ENCODE results near the gene TEX52. TPM values are rescaled to one million over a fixed set of nuclear protein-coding genes. Genes with fewer than 3 reads are reported as not detected.
A peak's percentile ranks its signal among the peaks of the same experiment; 100 is the strongest.

Gene TEX52
- total and polyA plus RNA-seq, 2 of the 13 experiments (the other 11 are each of a cell fraction or from before 2014, with no cell fraction given): 0.05 TPM; not detected in 1

GRCh38 chr12:2890388-2891239 lies 33.8 kb upstream of the TEX52 start, which contains the start of gene TULP3 (continued):
- TF ChIP-seq MEIS1 (CRISPR knock-in tag; IDR thresholded peaks at IDR 0.05; ENCODE audit: borderline replicate concordance): no peak; the same call in 1 of the 2 replicates
- TF ChIP-seq SMC3 (IDR thresholded peaks at IDR 0.05; ENCODE audit: low read length): no peak
- no peak for TF ChIP-seq CERS6 (CRISPR knock-in tag; IDR thresholded peaks at IDR 0.05)
- TF ChIP-seq ZNF782 (CRISPR knock-in tag; IDR thresholded peaks at IDR 0.05; ENCODE audit: borderline replicate concordance): no peak
- TF ChIP-seq MLX (CRISPR knock-in tag; IDR thresholded peaks at IDR 0.05): no peak
- no peak for TF ChIP-seq TERF1 (CRISPR knock-in tag; IDR thresholded peaks at IDR 0.05)
- TF ChIP-seq ZSCAN25 (CRISPR knock-in tag; IDR thresholded peaks at IDR 0.05): peak; percentile 59; the same call in 1 of the 2 replicates
- peak; percentile 59; the same call in 1 of the 2 replicates for TF ChIP-seq ZNF367 (CRISPR knock-in tag; IDR thresholded peaks at IDR 0.05; ENCODE audit: borderline replicate concordance)
- TF ChIP-seq ZNF24 (IDR thresholded peaks at IDR 0.05): no peak
- TF ChIP-seq ATRX (CRISPR knock-in tag; IDR thresholded peaks at IDR 0.05; ENCODE audit: borderline replicate concordance): no peak
- TF ChIP-seq ZBTB20 (CRISPR knock-in tag; IDR thresholded peaks at IDR 0.05; ENCODE audit: borderline replicate concordance, low read depth): peak; percentile 61; the same call in 1 of the 2 replicates
- TF ChIP-seq ZNF605 (CRISPR knock-in tag; IDR thresholded peaks at IDR 0.05): no peak
- TF ChIP-seq ZNF20 (CRISPR knock-in tag; IDR thresholded peaks at IDR 0.05): no peak
- TF ChIP-seq TEF (CRISPR knock-in tag; IDR thresholded peaks at IDR 0.05): no peak; the same call in 1 of the 2 replicates
- TF ChIP-seq HNF4A (CRISPR knock-in tag; IDR thresholded peaks at IDR 0.05): 0 out of 2 replicates have a peak, but pooled peaks have one; percentile 3
- TF ChIP-seq ZNF543 (CRISPR knock-in tag; IDR thresholded peaks at IDR 0.05): no peak; the same call in 1 of the 2 replicates
- no peak for TF ChIP-seq ZNF383 (CRISPR knock-in tag; IDR thresholded peaks at IDR 0.05; ENCODE audit: borderline replicate concordance)
- TF ChIP-seq ZNF317 (CRISPR knock-in tag; IDR thresholded peaks at IDR 0.05): no peak
- TF ChIP-seq ZFX (CRISPR knock-in tag; IDR thresholded peaks at IDR 0.05; ENCODE audit: low read depth): peak; percentile 86
- TF ChIP-seq IKZF1 (IDR thresholded peaks at IDR 0.05): no peak
- no peak for TF ChIP-seq ZNF496 (CRISPR knock-in tag; IDR thresholded peaks at IDR 0.05; ENCODE audit: insufficient replicate concordance)
- TF ChIP-seq PRDM10 (CRISPR knock-in tag; IDR thresholded peaks at IDR 0.05; ENCODE audit: low read depth): 0 out of 2 replicates have a peak, but pooled peaks have one; percentile 26
- TF ChIP-seq KMT2B (CRISPR knock-in tag; IDR thresholded peaks at IDR 0.05): peak; percentile 58; the same call in 1 of the 2 replicates

All from HepG2 (cell line).